Calu3 (cell line): ENCODE measurements around the gene PAX7. TPM values are rescaled to one million over a fixed set of nuclear protein-coding genes. Genes with fewer than 3 reads are reported as not detected.
A peak's percentile ranks its signal among the peaks of the same experiment; 100 is the strongest.

Experiments used
- BruUV-seq: library from RNA; stranded (reverse); fragments of 400-500 nt; replicated peaks from 2 replicates; lab custom pipeline; 2021; lab: Mats Ljungman, UMichigan
- CTCF ChIA-PET: fragments of 300-600 bp; sonication (Branson Sonifier 250); formaldehyde crosslinking; loops from one replicate; lab custom pipeline; 2022; ENCODE audit warnings: antibody characterized with exemption; lab: Charles Lee
- DNase-seq: peaks from one replicate; pipeline ENCODE4 v3.0.0; 2022
- H3K27ac Mint-ChIP-seq: one replicate; pipeline ENCODE4 v1.8.0; 2022; ENCODE audit warnings: mixed read lengths; ENCODE audit not compliant: unreplicated experiment
- H3K27me3 Mint-ChIP-seq: one replicate; pipeline ENCODE4 v1.8.0; 2022; ENCODE audit warnings: mixed read lengths; ENCODE audit not compliant: unreplicated experiment
- H3K36me3 Mint-ChIP-seq: one replicate; pipeline ENCODE4 v1.8.0; 2022; ENCODE audit warnings: mild to moderate bottlenecking, moderate library complexity, mixed read lengths; ENCODE audit not compliant: insufficient read depth, unreplicated experiment
- H3K4me1 Mint-ChIP-seq: one replicate; pipeline ENCODE4 v1.8.0; 2022; ENCODE audit warnings: mild to moderate bottlenecking, low read depth, mixed read lengths; ENCODE audit not compliant: unreplicated experiment
- H3K4me3 Mint-ChIP-seq: one replicate; pipeline ENCODE4 v1.8.0; 2022; ENCODE audit warnings: mild to moderate bottlenecking, low read depth, moderate library complexity, mixed read lengths; ENCODE audit not compliant: unreplicated experiment
- H3K9me3 Mint-ChIP-seq: one replicate; pipeline ENCODE4 v1.8.0; 2022; ENCODE audit warnings: low read depth, mixed read lengths; ENCODE audit not compliant: unreplicated experiment
- intact Hi-C: fragments of 100-400 bp; cut with micrococcal nuclease; formaldehyde crosslinking; loops from one replicate; pipeline ENCODE4 v1.10.0; 2022; ENCODE audit not compliant: unreplicated experiment
- total RNA-seq: library from RNA; stranded (reverse); gene quantifications from 2 replicates; pipeline ENCODE4 v1.2.3, GENCODE V29; 2022
- TF ChIP-seq, protein P1 (sequence below): fragments of 200-600 bp; IDR thresholded peaks from one replicate; pipeline ENCODE4 v1.8.0; 2022; ENCODE audit warnings: antibody characterized with exemption; ENCODE audit not compliant: unreplicated experiment

Gene PAX7
- total RNA-seq, 1 experiment from 2014 or later = not detected

DNA sequence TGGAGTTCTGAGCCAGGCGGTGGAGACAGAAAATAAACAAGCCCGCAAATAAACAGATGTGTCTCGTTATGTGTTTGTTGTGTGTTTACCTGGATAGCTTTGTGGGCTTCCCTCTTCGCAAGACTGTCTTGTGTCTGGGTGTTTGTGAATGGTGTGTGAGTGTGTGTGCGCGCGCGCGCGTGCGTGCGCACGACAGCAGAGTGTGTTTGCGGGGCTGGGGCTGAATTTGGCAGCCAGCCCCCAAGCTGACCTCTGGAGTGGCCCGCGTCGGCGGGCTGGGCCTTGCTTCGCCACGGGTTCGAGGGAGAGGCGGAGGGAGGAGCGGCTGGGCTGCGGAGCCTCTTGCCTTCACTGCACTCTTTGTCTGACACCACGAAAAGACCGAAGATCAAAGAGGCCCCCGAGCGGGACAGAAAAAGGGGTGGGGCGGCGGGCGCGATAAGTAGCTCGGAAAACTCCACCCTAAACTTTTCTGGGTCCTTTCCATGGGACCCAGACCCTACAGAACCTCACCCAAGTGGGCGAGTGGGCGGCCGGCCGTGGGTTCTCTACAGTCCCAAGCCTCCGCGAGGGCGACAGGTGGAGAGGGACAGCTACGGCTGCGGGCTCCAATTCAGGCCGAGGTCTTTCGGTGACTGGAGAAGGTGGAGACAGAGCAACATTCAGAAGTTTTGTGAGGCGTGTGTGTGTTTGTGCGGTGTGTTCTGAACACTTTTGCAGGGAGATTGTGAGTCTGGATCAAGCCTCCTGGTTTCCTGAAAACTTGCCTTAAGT lies 14.5 kb downstream of the PAX7 start:
- H3K9me3 Mint-ChIP-seq = no peaks in the 10 kb centered on the region
- DNase-seq = no peak
- intact Hi-C loops = no loop called here

DNA sequence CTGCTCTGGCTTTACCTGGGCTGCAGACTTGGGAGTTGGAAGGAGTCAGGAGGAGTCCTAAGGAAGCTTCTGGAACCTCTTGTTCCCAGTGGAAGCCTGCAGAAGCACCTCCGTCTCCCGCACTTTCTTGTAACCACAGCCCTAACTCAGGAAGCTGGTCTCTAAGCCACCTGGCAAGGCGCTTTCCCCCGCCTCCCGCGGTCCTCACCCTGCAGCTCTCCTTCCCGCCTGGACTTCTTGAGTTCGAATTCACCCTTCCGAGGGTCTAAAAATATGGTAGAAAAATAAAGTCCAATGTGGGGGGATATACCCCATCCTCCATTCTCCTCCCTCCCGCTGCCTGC lies 15.1 kb downstream of the PAX7 start:
- Mint-ChIP-seq H3K36me3 (peaks cover 4% of the 10 kb centered on the region), H3K9me3 (no peaks in the 10 kb centered on the region), H3K27ac (no peak overlapping the region), H3K27me3 (peaks cover 98% of the 10 kb centered on the region), H3K4me1 (peaks cover 24% of the 10 kb centered on the region), H3K4me3 (no peak overlapping the region)
- no TSS peak for BruUV-seq
- CTCF ChIA-PET = no interaction called here
- intact Hi-C loops = no loop called here
- TF ChIP-seq, protein P1, sequence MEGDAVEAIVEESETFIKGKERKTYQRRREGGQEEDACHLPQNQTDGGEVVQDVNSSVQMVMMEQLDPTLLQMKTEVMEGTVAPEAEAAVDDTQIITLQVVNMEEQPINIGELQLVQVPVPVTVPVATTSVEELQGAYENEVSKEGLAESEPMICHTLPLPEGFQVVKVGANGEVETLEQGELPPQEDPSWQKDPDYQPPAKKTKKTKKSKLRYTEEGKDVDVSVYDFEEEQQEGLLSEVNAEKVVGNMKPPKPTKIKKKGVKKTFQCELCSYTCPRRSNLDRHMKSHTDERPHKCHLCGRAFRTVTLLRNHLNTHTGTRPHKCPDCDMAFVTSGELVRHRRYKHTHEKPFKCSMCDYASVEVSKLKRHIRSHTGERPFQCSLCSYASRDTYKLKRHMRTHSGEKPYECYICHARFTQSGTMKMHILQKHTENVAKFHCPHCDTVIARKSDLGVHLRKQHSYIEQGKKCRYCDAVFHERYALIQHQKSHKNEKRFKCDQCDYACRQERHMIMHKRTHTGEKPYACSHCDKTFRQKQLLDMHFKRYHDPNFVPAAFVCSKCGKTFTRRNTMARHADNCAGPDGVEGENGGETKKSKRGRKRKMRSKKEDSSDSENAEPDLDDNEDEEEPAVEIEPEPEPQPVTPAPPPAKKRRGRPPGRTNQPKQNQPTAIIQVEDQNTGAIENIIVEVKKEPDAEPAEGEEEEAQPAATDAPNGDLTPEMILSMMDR = no peak
- no peak for DNase-seq

More for the DNA sequence above, 14.5 kb downstream of the PAX7 start:
- H3K27ac Mint-ChIP-seq = no peak overlapping the region
- H3K27me3 Mint-ChIP-seq = peaks cover 98% of the 10 kb centered on the region
- TF ChIP-seq, protein P1 = no peak
- peaks cover 25% of the 10 kb centered on the region for H3K4me1 Mint-ChIP-seq
- H3K4me3 Mint-ChIP-seq = peak overlapping the region; percentile 11
- CTCF ChIA-PET = no interaction called here
- no TSS peak for BruUV-seq
- peaks cover 4% of the 10 kb centered on the region for H3K36me3 Mint-ChIP-seq

DNA sequence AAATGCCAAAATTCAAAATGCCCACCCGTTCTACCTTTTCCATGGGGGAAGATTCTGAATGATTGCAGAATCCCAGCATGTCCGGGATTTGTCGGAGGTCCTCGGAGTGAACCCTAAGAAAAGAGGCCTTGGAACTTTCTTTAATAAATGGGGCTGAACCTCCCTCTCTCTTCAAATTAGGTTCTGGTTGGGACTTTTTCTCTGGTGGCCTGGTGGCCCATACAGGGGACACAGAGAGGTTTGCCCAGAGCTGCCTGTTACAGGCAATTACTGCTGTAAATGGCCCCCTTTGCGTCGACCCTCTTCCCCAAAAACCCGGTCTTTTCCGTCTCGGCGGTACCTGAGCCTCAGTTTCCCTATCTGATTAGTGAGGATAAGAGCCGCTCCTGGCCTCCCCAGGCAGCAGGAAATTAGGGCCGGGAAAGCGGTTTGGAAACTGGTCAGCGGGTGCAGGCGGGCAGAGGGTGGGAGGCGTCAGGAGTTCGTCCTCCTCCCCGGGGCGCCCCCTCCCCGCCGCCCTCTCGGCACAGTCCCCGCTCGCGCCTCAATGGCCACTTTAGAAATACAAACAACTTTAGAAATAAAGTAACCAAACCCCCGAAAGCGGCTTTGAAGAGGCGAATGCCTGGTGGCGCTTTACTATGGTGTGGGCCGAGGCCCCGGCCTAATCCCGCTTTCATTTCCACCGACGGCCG lies 15.6 kb downstream of the PAX7 start:
- Mint-ChIP-seq H3K4me3 (no peak overlapping the region), H3K4me1 (peaks cover 24% of the 10 kb centered on the region), H3K36me3 (peaks cover 4% of the 10 kb centered on the region), H3K9me3 (no peaks in the 10 kb centered on the region), H3K27me3 (peaks cover 97% of the 10 kb centered on the region), H3K27ac (no peak overlapping the region)
- intact Hi-C loops = no loop called here
- TF ChIP-seq, protein P1 = no peak
- no peak for DNase-seq
- BruUV-seq = no TSS peak
- CTCF ChIA-PET = no interaction called here

DNA sequence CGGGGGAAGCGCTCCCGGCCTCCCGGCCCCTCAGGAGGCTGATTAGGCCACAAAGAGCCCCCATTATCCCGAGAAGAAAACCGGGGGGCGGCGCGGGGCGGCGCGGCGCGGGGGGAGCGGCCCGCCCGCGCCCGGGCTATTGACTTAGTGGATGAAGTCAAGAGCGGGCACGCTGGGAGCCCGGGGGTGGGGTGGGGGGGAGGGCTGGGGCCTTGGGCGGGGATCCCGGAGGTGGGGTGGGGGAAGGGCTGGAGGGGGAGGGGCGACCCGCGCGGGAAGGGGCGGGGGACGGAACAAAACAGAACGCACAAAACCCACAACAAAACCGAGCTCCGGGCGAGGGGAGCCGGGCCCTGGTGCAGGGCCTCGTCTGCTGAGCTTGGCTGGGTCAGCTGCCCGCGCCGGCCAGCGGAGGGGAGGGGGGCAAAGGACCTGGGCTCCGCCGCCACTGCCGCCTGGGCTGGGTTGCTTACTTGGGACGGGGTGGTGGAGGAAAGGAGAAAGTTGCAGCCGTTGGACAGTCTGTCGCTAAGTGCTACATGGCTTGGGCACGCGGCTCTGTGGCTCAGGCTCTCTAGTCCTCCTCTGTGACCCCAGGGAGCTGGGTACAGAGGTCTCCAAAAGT lies 16.3 kb downstream of the PAX7 start:
- H3K27ac Mint-ChIP-seq = no peak overlapping the region
- DNase-seq = no peak
- H3K4me3 Mint-ChIP-seq = peak overlapping the region; percentile 30
- no TSS peak for BruUV-seq
- H3K9me3 Mint-ChIP-seq = no peaks in the 10 kb centered on the region
- H3K36me3 Mint-ChIP-seq = peaks cover 4% of the 10 kb centered on the region
- intact Hi-C loops = no loop called here
- H3K27me3 Mint-ChIP-seq = peaks cover 97% of the 10 kb centered on the region
- peaks cover 24% of the 10 kb centered on the region for H3K4me1 Mint-ChIP-seq
- TF ChIP-seq, protein P1 = no peak
- CTCF ChIA-PET = no interaction called here
